OCI-LY1 (cell line): ENCODE measurements around the gene KCNJ14.

ENCODE experiments used
- H2AFZ ChIP-seq: fragments of 200-600 bp; sonication (generic), shearing (Covaris generic); 2 replicates; pipeline ENCODE4 v1.6.0; 2014; ENCODE audit warnings: antibody characterized with exemption, mild to moderate bottlenecking, low read length
- H3F3A ChIP-seq: fragments of 200-600 bp; sonication (generic), shearing (Covaris generic); 2 replicates; pipeline ENCODE4 v1.6.0; 2014; ENCODE audit warnings: mild to moderate bottlenecking, antibody characterized with exemption, low read length, moderate library complexity; ENCODE audit not compliant: insufficient read depth
- H3K27ac ChIP-seq: fragments of 200-600 bp; sonication (generic); 2 replicates; pipeline ENCODE4 v1.5.1; 2014; ENCODE audit warnings: low read length, mixed run types, mild to moderate bottlenecking, low read depth; ENCODE audit not compliant: poor library complexity, severe bottlenecking
- H3K27me3 ChIP-seq: fragments of 200-600 bp; sonication (generic); 2 replicates; pipeline ENCODE4 v1.6.0; 2014; ENCODE audit warnings: antibody characterized with exemption, mild to moderate bottlenecking, low read length, moderate library complexity; ENCODE audit not compliant: insufficient read depth
- H3K36me3 ChIP-seq: fragments of 200-600 bp; sonication (generic); 2 replicates; pipeline ENCODE4 v1.6.1; 2014; ENCODE audit warnings: mild to moderate bottlenecking, antibody characterized with exemption, low read length, moderate library complexity, mixed read lengths; ENCODE audit not compliant: insufficient read depth
- H3K4me1 ChIP-seq: fragments of 200-600 bp; sonication (generic); 2 replicates; pipeline ENCODE4 v1.5.1; 2014; ENCODE audit warnings: mild to moderate bottlenecking, low read length, moderate library complexity; ENCODE audit not compliant: insufficient read depth, severe bottlenecking
- H3K4me2 ChIP-seq: fragments of 200-600 bp; sonication (generic), shearing (Covaris generic); 2 replicates; pipeline ENCODE4 v1.6.1; 2014; ENCODE audit warnings: low read length
- H3K4me3 ChIP-seq: fragments of 200-600 bp; sonication (generic); 2 replicates; pipeline ENCODE4 v1.5.1; 2014; ENCODE audit warnings: low read length, low read depth, mild to moderate bottlenecking, mixed read lengths; ENCODE audit not compliant: poor library complexity, severe bottlenecking
- H3K79me2 ChIP-seq: fragments of 200-600 bp; shearing (Covaris generic); 2 replicates; pipeline ENCODE4 v1.6.1; 2016; ENCODE audit warnings: mixed run types, low read length, mixed read lengths; ENCODE audit not compliant: insufficient read depth
- H3K9ac ChIP-seq: fragments of 200-600 bp; sonication (generic), shearing (Covaris generic); 2 replicates; pipeline ENCODE4 v1.6.1; 2014; ENCODE audit warnings: mild to moderate bottlenecking, low read length, mixed read lengths
- H3K9me2 ChIP-seq: fragments of 200-600 bp; sonication (generic), shearing (Covaris generic); 2 replicates; pipeline ENCODE4 v1.6.1; 2014; ENCODE audit warnings: low read depth, mild to moderate bottlenecking, low read length, mixed read lengths
- H3K9me3 ChIP-seq: fragments of 200-600 bp; shearing (Covaris generic); 2 replicates; pipeline ENCODE4 v1.6.1; 2014; ENCODE audit warnings: low read length, mixed read lengths
- H4K20me1 ChIP-seq: fragments of 200-600 bp; sonication (generic), shearing (Covaris generic); 2 replicates; pipeline ENCODE4 v1.6.0; 2016; ENCODE audit warnings: mild to moderate bottlenecking, low read length; ENCODE audit not compliant: insufficient read depth
- CTCF ChIP-seq: fragments of 200-600 bp; sonication (generic), shearing (Covaris generic); IDR thresholded peaks from 2 replicates; pipeline ENCODE4 v1.5.1; 2017; ENCODE audit warnings: mild to moderate bottlenecking, antibody characterized with exemption, low read length, moderate library complexity, mixed read lengths
- EZH2 ChIP-seq: fragments of 200-600 bp; sonication (generic), shearing (Covaris generic); IDR thresholded peaks from 2 replicates; pipeline ENCODE4 v1.8.0; 2017; ENCODE audit warnings: borderline replicate concordance, mixed run types, mild to moderate bottlenecking, antibody characterized with exemption, low read length, moderate library complexity, mixed read lengths

Gene KCNJ14

GRCh38 chr19:48443256-48443655 lies 12.1 kb upstream of the KCNJ14 start:
- TF ChIP-seq CTCF (no peak), EZH2 (no peak)
- H3K4me1 ChIP-seq: peaks cover 26% of the 10 kb centered on the region
- H4K20me1 ChIP-seq: no peaks in the 10 kb centered on the region
- peaks cover 13% of the 10 kb centered on the region for H3K36me3 ChIP-seq
- no peaks in the 10 kb centered on the region for H3K9me2 ChIP-seq
- H3K79me2 ChIP-seq: no peaks in the 10 kb centered on the region
- H3K27ac ChIP-seq: no peak overlapping the region
- H2AFZ ChIP-seq: no peak overlapping the region
- H3K9ac ChIP-seq: no peak overlapping the region
- no peaks in the 10 kb centered on the region for H3K9me3 ChIP-seq
- H3K4me3 ChIP-seq: no peak overlapping the region
- H3K4me2 ChIP-seq: no peak overlapping the region
- H3F3A ChIP-seq: no peaks in the 10 kb centered on the region
- H3K27me3 ChIP-seq: no peaks in the 10 kb centered on the region

- no peaks in the 10 kb centered on the region for H4K20me1 ChIP-seq
- H2AFZ ChIP-seq: no peak overlapping the region
- H3F3A ChIP-seq: no peaks in the 10 kb centered on the region
- H3K27me3 ChIP-seq: no peaks in the 10 kb centered on the region
- H3K36me3 ChIP-seq: peaks cover 18% of the 10 kb centered on the region
- peak overlapping the region; percentile 71 for H3K4me3 ChIP-seq
- H3K9me3 ChIP-seq: no peaks in the 10 kb centered on the region
- no peaks in the 10 kb centered on the region for H3K79me2 ChIP-seq
- H3K9ac ChIP-seq: no peak overlapping the region
- H3K4me1 ChIP-seq: peaks cover 26% of the 10 kb centered on the region
- H3K27ac ChIP-seq: no peak overlapping the region
- peak overlapping the region; percentile 78 for H3K4me2 ChIP-seq
- H3K9me2 ChIP-seq: no peaks in the 10 kb centered on the region
- no peak for TF ChIP-seq CTCF
- no peak for TF ChIP-seq EZH2
These were observed 11.6 kb upstream of the KCNJ14 start for GRCh38 chr19:48443731-48444128.

GRCh38 chr19:48444129-48444935 lies 11.0 kb upstream of the KCNJ14 start:
- peak overlapping the region; percentile 73 for H3K9ac ChIP-seq

More at GRCh38 chr19:48444129-48444935, 11.0 kb upstream of the KCNJ14 start:
- no peaks in the 10 kb centered on the region for H3K9me2 ChIP-seq
- peak overlapping the region; percentile 71 for H3K4me3 ChIP-seq
- TF ChIP-seq EZH2 (no peak), CTCF (no peak)
- no peaks in the 10 kb centered on the region for H4K20me1 ChIP-seq
- no peaks in the 10 kb centered on the region for H3F3A ChIP-seq
- no peaks in the 10 kb centered on the region for H3K27me3 ChIP-seq
- peak overlapping the region; percentile 16 for H2AFZ ChIP-seq
- no peaks in the 10 kb centered on the region for H3K79me2 ChIP-seq
- peaks cover 24% of the 10 kb centered on the region for H3K36me3 ChIP-seq
- peaks cover 26% of the 10 kb centered on the region for H3K4me1 ChIP-seq
- H3K4me2 ChIP-seq: peak overlapping the region; percentile 78
- peak overlapping the region; percentile 73 for H3K27ac ChIP-seq
- H3K9me3 ChIP-seq: no peaks in the 10 kb centered on the region
